Liver (tissue), 9 donors: ENCODE measurements around the gene PRSS8. TPM values are rescaled to one million over a fixed set of nuclear protein-coding genes. Genes with fewer than 3 reads are reported as not detected.

Source experiments
- DNase-seq: peaks from one replicate; pipeline ENCODE4 v3.0.0-alpha.2; 2017; ENCODE audit warnings: low spot score
- H3K27ac ChIP-seq, 2 donors: one replicate each; pipeline ENCODE4 v1.7.0; 2013; ENCODE audit warnings: inconsistent platforms in 2 of 2, low read length in 2 of 2, control low read depth in 1 of 2, low read depth in 1 of 2, mild to moderate bottlenecking in 1 of 2
- H3K27me3 ChIP-seq, 4 donors: one replicate each; pipeline versions ENCODE4 v1.6.1 to v1.7.0; 2013; ENCODE audit warnings: low read length in 3 of 4, inconsistent platforms in 1 of 4, mild to moderate bottlenecking in 1 of 4, moderate library complexity in 1 of 4; ENCODE audit not compliant: control insufficient read depth in 4 of 4, insufficient read depth in 4 of 4
- H3K36me3 ChIP-seq, 4 donors: one replicate each; pipeline versions ENCODE4 v1.6.1 to v1.7.0; 2013; ENCODE audit warnings: low read length in 3 of 4, mild to moderate bottlenecking in 3 of 4, low read depth in 1 of 4, moderate library complexity in 1 of 4; ENCODE audit not compliant: control insufficient read depth in 4 of 4, insufficient read depth in 3 of 4
- H3K4me1 ChIP-seq, 4 donors: one replicate each; pipeline versions ENCODE4 v1.6.1 to v1.7.0; 2013; ENCODE audit warnings: low read length in 3 of 4, mild to moderate bottlenecking in 3 of 4, moderate library complexity in 1 of 4; ENCODE audit not compliant: control insufficient read depth in 4 of 4, insufficient read depth in 4 of 4
- H3K4me3 ChIP-seq, 3 donors: one replicate each; pipeline versions ENCODE4 v1.6.1 to v1.7.0; 2013; ENCODE audit warnings: low read length in 3 of 3, control low read depth in 1 of 3, low read depth in 1 of 3, mild to moderate bottlenecking in 1 of 3
- H3K9ac ChIP-seq, 2 donors: one replicate each; pipeline ENCODE4 v1.7.0; 2013; ENCODE audit warnings: low read length in 2 of 2, mild to moderate bottlenecking in 2 of 2, moderate library complexity in 2 of 2, control low read depth in 1 of 2, low read depth in 1 of 2
- H3K9me3 ChIP-seq, 4 donors: one replicate each; pipeline versions ENCODE4 v1.6.1 to v1.7.0; 2013; ENCODE audit warnings: low read length in 3 of 4; ENCODE audit not compliant: control insufficient read depth in 4 of 4
- EGR1 ChIP-seq, 2 donors: IDR thresholded peaks; 2 replicates each; pipeline ENCODE4 v1.6.1; 2016 to 2018; ENCODE audit warnings: antibody characterized with exemption in 2 of 2, low read depth in 2 of 2
- FOXA1 ChIP-seq: IDR thresholded peaks from 2 replicates; pipeline ENCODE4 v1.6.1; 2016; ENCODE audit warnings: antibody characterized with exemption
- FOXA2 ChIP-seq: IDR thresholded peaks from 2 replicates; pipeline ENCODE4 v1.6.1; 2016; ENCODE audit warnings: antibody characterized with exemption
- GABPA ChIP-seq, 2 donors: IDR thresholded peaks in 1 of 2; conservative IDR thresholded peaks in 1 of 2; 2 replicates each; pipeline ENCODE4 v1.6.1; 2016; ENCODE audit warnings: antibody characterized with exemption in 2 of 2, mild to moderate bottlenecking in 1 of 2, moderate library complexity in 1 of 2
- HNF4A ChIP-seq, 2 donors: conservative IDR thresholded peaks; 2 replicates each; pipeline ENCODE4 v1.6.1; 2016; ENCODE audit warnings: antibody characterized with exemption in 2 of 2, mild to moderate bottlenecking in 2 of 2
- HNF4G ChIP-seq: IDR thresholded peaks from 2 replicates; pipeline ENCODE4 v1.6.1; 2016; ENCODE audit warnings: antibody characterized with exemption
- JUND ChIP-seq, 2 donors: IDR thresholded peaks; 2 replicates each; pipeline ENCODE4 v1.6.1; 2016; ENCODE audit warnings: antibody characterized with exemption in 2 of 2
- NR2F2 ChIP-seq: IDR thresholded peaks from 2 replicates; pipeline ENCODE4 v1.6.1; 2016; ENCODE audit warnings: antibody characterized with exemption
- RAD21 ChIP-seq, 2 donors: IDR thresholded peaks; 2 replicates each; pipeline ENCODE4 v1.6.1; 2016; ENCODE audit warnings: antibody characterized with exemption in 2 of 2, mild to moderate bottlenecking in 2 of 2
- RXRA ChIP-seq, 2 donors: IDR thresholded peaks; 2 replicates each; pipeline ENCODE4 v1.6.1; 2017 to 2018; ENCODE audit warnings: antibody characterized with exemption in 2 of 2, mild to moderate bottlenecking in 1 of 2
- SP1 ChIP-seq: IDR thresholded peaks from 2 replicates; pipeline ENCODE4 v1.6.1; 2018; ENCODE audit warnings: antibody characterized with exemption, mild to moderate bottlenecking
- TAF1 ChIP-seq: conservative IDR thresholded peaks from 2 replicates; pipeline ENCODE4 v1.6.1; 2016; ENCODE audit warnings: antibody characterized with exemption, mild to moderate bottlenecking
- YY1 ChIP-seq: IDR thresholded peaks from 2 replicates; pipeline ENCODE4 v1.6.1; 2016; ENCODE audit warnings: antibody characterized with exemption, mild to moderate bottlenecking
- WGBS: extraction: QIAGEN DNeasy Blood & Tissue Kit; methylation state at CpG from one replicate; pipeline ENCODE4 v1.1.7; 2013; 5-methylcytosine and 5-hydroxymethylcytosine counted together
- polyA plus RNA-seq, 2 donors: library from polyadenylated mRNA; stranded (reverse) in 1 of 2; unstranded in 1 of 2; fragments of 200-250 nt in 1 of 2; fragments of >200 nt in 1 of 2; fragmentation: Nextera tagmentation in 1 of 2; extraction: Ambion mirVana in 1 of 2; gene quantifications; one replicate each; pipeline versions ENCODE4 v1.2.1 to v1.2.3, GENCODE V29; 2013 to 2015
- total RNA-seq, 2 donors: library from RNA; depleted of rRNA; stranded (reverse); fragments of >200 nt; gene quantifications; one replicate each; pipeline ENCODE4 v1.2.3, GENCODE V29; 2014
- TF ChIP-seq, protein P1 (sequence below): IDR thresholded peaks from 2 replicates; pipeline ENCODE4 v1.6.1; 2016; ENCODE audit warnings: antibody characterized with exemption
- TF ChIP-seq, protein P2 (sequence below): IDR thresholded peaks from 2 replicates; pipeline ENCODE4 v1.6.1; 2016; ENCODE audit warnings: antibody characterized with exemption
- TF ChIP-seq, protein P3 (sequence below): IDR thresholded peaks from 2 replicates; pipeline ENCODE4 v1.6.1; 2016; ENCODE audit warnings: antibody characterized with exemption
- TF ChIP-seq, protein P4 (sequence below): IDR thresholded peaks from 2 replicates; pipeline ENCODE4 v1.6.1; 2016; ENCODE audit warnings: antibody characterized with exemption, mild to moderate bottlenecking
- TF ChIP-seq, protein P5 (sequence below): fragments of 150-350 bp; IDR thresholded peaks from 2 replicates; pipeline ENCODE4 v1.5.1; 2017; ENCODE audit warnings: improper control_type of control experiment, low read depth, low read length; ENCODE audit not compliant: missing input control
- donor health status: healthy.
- donor health status: healthy.
- donor health status: healthy.
- donor health status: healthy.
- donor health status: healthy.

The PRSS8 gene
- total and polyA plus RNA-seq, 4 donors, result 1.1 to 50.1 (median 8.4) TPM

DNA sequence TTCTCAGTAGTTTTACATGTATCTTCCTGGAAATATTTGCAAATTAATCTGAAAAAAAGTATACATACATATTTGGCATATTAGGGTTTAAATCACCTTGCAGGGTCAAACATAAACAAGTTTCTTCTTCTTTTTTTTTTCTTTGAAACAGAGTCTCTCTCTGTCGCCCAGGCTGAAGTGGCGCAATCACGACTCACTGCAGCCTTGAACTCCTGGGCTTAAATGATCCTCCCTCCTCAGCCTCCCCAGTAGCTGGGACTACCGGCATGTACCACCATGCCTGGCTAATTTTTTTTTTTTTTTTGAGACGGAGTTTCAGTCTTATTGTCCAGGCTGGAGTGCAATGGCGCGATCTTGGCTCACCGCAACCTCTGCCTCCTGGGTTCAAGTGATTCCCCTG is 31.8 kb upstream of the PRSS8 start:
- no peaks in the 10 kb centered on the region for H3K36me3 ChIP-seq
- 94% methylated on average over 8 of the region's 8 CpGs for WGBS
- H3K4me1 ChIP-seq, result no peaks in the 10 kb centered on the region
- H3K4me3 ChIP-seq, result no peak overlapping the region
- no peaks in the 10 kb centered on the region for H3K9me3 ChIP-seq
- H3K27ac ChIP-seq, result no peak overlapping the region
- H3K27me3 ChIP-seq, result no peaks in the 10 kb centered on the region
- TF ChIP-seq EGR1 (IDR thresholded peaks at IDR 0.05; ENCODE audit: low read depth in 2 of 2) (no peak), FOXA2 (no peak), GABPA (IDR thresholded peaks at IDR 0.05 in 1 of 2, conservative IDR thresholded peaks at IDR 0.05 in 1 of 2) (no peak), NR2F2 (no peak), RXRA (IDR thresholded peaks at IDR 0.05) (no peak), FOXA1 (no peak), YY1 (no peak), TAF1 (no peak), SP1 (no peak), HNF4G (no peak), JUND (IDR thresholded peaks at IDR 0.05) (no peak), HNF4A (conservative IDR thresholded peaks at IDR 0.05) (no peak), RAD21 (IDR thresholded peaks at IDR 0.05) (no peak)
- TF ChIP-seq, protein P1, sequence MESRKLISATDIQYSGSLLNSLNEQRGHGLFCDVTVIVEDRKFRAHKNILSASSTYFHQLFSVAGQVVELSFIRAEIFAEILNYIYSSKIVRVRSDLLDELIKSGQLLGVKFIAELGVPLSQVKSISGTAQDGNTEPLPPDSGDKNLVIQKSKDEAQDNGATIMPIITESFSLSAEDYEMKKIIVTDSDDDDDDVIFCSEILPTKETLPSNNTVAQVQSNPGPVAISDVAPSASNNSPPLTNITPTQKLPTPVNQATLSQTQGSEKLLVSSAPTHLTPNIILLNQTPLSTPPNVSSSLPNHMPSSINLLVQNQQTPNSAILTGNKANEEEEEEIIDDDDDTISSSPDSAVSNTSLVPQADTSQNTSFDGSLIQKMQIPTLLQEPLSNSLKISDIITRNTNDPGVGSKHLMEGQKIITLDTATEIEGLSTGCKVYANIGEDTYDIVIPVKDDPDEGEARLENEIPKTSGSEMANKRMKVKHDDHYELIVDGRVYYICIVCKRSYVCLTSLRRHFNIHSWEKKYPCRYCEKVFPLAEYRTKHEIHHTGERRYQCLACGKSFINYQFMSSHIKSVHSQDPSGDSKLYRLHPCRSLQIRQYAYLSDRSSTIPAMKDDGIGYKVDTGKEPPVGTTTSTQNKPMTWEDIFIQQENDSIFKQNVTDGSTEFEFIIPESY, result no peak
- TF ChIP-seq, protein P2, sequence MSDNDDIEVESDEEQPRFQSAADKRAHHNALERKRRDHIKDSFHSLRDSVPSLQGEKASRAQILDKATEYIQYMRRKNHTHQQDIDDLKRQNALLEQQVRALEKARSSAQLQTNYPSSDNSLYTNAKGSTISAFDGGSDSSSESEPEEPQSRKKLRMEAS, result no peak
- TF ChIP-seq, protein P3, sequence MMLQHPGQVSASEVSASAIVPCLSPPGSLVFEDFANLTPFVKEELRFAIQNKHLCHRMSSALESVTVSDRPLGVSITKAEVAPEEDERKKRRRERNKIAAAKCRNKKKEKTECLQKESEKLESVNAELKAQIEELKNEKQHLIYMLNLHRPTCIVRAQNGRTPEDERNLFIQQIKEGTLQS, result no peak
- TF ChIP-seq, protein P4, sequence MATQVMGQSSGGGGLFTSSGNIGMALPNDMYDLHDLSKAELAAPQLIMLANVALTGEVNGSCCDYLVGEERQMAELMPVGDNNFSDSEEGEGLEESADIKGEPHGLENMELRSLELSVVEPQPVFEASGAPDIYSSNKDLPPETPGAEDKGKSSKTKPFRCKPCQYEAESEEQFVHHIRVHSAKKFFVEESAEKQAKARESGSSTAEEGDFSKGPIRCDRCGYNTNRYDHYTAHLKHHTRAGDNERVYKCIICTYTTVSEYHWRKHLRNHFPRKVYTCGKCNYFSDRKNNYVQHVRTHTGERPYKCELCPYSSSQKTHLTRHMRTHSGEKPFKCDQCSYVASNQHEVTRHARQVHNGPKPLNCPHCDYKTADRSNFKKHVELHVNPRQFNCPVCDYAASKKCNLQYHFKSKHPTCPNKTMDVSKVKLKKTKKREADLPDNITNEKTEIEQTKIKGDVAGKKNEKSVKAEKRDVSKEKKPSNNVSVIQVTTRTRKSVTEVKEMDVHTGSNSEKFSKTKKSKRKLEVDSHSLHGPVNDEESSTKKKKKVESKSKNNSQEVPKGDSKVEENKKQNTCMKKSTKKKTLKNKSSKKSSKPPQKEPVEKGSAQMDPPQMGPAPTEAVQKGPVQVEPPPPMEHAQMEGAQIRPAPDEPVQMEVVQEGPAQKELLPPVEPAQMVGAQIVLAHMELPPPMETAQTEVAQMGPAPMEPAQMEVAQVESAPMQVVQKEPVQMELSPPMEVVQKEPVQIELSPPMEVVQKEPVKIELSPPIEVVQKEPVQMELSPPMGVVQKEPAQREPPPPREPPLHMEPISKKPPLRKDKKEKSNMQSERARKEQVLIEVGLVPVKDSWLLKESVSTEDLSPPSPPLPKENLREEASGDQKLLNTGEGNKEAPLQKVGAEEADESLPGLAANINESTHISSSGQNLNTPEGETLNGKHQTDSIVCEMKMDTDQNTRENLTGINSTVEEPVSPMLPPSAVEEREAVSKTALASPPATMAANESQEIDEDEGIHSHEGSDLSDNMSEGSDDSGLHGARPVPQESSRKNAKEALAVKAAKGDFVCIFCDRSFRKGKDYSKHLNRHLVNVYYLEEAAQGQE, result no peak
- TF ChIP-seq, protein P5, sequence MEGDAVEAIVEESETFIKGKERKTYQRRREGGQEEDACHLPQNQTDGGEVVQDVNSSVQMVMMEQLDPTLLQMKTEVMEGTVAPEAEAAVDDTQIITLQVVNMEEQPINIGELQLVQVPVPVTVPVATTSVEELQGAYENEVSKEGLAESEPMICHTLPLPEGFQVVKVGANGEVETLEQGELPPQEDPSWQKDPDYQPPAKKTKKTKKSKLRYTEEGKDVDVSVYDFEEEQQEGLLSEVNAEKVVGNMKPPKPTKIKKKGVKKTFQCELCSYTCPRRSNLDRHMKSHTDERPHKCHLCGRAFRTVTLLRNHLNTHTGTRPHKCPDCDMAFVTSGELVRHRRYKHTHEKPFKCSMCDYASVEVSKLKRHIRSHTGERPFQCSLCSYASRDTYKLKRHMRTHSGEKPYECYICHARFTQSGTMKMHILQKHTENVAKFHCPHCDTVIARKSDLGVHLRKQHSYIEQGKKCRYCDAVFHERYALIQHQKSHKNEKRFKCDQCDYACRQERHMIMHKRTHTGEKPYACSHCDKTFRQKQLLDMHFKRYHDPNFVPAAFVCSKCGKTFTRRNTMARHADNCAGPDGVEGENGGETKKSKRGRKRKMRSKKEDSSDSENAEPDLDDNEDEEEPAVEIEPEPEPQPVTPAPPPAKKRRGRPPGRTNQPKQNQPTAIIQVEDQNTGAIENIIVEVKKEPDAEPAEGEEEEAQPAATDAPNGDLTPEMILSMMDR, result no peak
- H3K9ac ChIP-seq, result no peak overlapping the region
- no peak for DNase-seq
